Gastroesophageal sphincter (tissue), 3 donors: Measurements from ENCODE around the gene VRK2.

Experiments
- EP300 ChIP-seq: sonication (generic); formaldehyde crosslinking; IDR thresholded peaks from one replicate; pipeline ENCODE4 v1.6.1; 2017; ENCODE audit warnings: antibody characterized with exemption, mild to moderate bottlenecking
- TF ChIP-seq, protein P1 (sequence below), 4 experiments: fragments of 200-600 bp in 2 of 4; fragments of 450-650 bp in 2 of 4; sonication (generic) in 1 of 4; IDR thresholded peaks; one replicate each; pipeline ENCODE4 v1.5.1; 2017 to 2019; ENCODE audit warnings: antibody characterized with exemption in 4 of 4, mild to moderate bottlenecking in 2 of 4, moderate library complexity in 2 of 4

DNA sequence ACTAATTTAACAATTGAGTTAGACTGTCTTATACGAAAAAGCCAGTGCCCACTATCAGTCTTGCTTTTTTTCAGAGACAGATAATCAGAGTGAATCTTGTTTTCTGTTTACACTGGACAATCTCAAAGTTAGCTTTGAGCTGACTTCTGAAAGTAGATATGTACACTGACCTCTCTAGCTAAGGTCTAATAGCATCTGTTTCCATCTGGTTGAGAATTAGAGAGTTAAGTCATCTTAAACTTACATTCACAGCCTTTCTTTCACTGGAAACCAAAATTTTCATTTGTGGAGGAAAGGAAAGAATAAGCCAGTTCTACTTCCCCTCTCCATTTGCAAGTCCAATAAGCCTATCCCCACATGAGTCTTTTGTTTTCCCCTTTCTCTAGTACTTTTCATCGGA lies 89.3 kb downstream of the VRK2 start:
- TF ChIP-seq, protein P1, sequence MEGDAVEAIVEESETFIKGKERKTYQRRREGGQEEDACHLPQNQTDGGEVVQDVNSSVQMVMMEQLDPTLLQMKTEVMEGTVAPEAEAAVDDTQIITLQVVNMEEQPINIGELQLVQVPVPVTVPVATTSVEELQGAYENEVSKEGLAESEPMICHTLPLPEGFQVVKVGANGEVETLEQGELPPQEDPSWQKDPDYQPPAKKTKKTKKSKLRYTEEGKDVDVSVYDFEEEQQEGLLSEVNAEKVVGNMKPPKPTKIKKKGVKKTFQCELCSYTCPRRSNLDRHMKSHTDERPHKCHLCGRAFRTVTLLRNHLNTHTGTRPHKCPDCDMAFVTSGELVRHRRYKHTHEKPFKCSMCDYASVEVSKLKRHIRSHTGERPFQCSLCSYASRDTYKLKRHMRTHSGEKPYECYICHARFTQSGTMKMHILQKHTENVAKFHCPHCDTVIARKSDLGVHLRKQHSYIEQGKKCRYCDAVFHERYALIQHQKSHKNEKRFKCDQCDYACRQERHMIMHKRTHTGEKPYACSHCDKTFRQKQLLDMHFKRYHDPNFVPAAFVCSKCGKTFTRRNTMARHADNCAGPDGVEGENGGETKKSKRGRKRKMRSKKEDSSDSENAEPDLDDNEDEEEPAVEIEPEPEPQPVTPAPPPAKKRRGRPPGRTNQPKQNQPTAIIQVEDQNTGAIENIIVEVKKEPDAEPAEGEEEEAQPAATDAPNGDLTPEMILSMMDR (IDR thresholded peaks at IDR 0.05), result no peak
- no peak for TF ChIP-seq EP300
